ENCODE data around the gene UNC5A.

UNC5A gene

GRCh38 chr5:176845392-176845713 is 35.0 kb downstream of the UNC5A start:
- no peak for DNase-seq (ENCODE audit: low read depth in 2 of 2)

DNA sequence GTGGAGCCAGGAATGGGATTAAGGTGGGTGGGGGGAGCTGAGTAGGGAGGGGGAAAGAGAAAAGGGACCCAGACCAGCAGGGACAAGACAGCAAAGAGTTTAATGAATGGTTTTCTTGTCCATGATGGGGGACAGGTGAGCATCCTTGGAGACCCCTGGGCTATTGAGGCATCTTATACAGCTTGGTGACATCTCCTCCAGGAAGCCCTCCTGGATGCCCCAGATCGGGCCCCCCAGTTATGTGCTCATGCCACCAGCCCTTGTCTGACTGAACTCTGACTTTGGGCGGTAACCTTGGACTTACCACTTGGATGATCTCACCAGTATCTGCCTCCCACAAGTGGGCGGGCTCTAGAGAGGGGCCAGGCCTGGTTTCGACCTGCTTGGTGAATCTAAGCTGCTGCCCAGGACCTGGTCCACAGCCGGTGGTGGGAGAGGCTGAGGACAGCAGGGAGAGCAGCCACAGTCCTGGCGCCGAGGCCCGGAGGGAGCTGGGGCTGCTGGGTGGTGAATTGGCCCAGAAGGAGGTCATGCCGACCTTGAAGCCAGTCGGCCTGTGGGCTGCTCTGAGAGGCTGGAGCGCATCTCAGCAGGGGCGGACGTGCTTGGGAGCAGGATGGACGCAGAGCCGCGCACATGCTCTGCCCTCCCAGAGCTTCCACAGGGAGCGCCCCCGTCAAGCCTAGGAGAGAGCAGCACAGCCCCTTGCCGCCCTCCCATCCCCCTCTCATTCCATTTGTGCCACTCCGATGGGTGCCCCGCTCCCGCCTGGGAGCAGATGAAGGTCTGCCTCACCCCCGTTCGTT is 36.2 kb downstream of the UNC5A start:
- DNase-seq (ENCODE audit: low read depth in 2 of 2): no peak

- DNase-seq (ENCODE audit: low read depth in 2 of 2): no peak
Observed at GRCh38 chr5:176847148-176847547, 36.8 kb downstream of the UNC5A start.

- no peak for DNase-seq (ENCODE audit: low read depth in 2 of 2)
Observed at GRCh38 chr5:176847726-176848290, 37.4 kb downstream of the UNC5A start.

DNA sequence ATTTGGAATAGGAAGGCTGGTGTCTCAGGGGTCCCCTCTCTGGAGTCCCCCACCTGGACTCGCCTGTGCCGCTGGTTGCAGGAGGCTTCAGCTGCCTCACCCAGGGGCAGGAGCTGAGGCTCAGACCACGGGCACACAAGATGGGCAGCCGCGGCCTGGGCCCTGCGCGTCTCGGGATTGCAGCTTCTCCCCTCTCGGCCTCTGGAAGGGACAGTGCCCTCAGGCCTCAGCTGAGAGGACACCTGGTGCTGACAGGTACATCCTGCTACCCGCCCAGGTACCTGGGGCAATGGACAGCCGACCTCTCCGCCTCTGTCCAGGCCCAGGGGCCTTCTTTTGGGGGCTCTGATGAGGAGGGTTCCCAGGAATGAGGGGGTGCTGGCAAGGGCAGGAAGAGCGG is 38.3 kb downstream of the UNC5A start:
- no peak for DNase-seq (ENCODE audit: low read depth in 2 of 2)

GRCh38 chr5:176849611-176850227 is 39.4 kb downstream of the UNC5A start:
- no peak for DNase-seq (ENCODE audit: low read depth in 2 of 2)

DNA sequence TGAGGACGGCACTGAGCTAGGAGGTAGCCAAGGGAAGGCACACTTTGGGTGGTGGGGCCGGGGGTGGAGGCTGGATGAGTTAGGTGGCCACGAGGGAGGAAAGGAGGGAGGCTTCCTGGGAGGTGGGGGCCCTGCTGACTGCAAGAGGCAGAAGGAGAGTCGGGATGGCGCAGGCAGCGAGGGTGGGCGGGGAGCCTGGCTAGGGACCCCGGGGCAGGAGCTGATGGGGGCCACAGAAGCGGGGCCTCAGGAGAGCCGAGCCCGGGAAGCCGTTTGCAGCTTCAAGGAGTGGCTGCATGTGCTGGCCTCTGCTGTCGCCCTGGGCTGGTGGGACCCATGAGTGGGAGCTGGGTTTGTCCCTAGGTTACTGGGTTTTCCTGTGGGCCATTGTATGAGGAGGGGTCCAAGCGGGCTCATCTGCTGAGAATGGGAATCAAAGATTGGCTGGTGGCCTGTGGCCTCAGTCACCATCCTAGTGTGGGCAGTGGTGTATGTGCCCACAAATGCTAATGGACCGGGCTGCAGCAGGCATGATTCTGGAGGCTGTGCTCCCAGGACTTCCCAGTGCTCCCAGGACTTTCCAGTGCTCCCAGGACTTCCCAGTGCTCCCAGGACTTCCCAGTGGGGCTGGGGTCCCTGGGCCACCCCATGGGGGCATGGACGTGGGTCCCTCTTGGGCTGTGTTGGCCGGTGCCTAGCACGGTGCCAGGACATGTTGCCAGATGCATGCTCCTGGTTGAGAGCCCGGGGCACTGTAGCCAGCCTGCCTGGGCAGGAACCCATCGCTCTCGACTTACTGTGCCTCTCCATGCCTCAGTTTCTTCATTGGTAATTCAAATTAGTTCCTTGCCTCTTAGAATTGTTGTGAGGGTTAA is 40.2 kb downstream of the UNC5A start:
- DNase-seq (ENCODE audit: low read depth in 2 of 2): no peak

DNA sequence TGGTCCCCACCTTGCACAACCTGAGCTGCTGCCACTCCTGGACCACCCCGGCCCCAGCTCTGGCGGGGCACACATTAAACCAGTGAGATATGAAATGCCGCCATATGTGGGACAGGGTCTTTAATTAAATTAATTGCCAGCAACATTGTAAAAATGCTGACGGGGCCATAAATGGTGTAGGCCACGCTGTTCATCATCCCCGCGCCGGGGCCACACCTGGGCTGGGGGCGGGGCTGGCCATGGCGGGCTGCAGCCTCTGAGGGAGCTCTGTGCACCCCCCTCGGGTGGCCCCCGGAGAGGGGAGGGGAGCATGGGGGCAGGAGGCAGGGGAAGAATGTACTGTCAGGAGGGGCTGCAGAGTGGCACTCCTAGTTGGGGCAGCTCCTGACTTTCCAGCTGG is 41.0 kb downstream of the UNC5A start:
- DNase-seq (ENCODE audit: low read depth in 2 of 2): no peak

DNA sequence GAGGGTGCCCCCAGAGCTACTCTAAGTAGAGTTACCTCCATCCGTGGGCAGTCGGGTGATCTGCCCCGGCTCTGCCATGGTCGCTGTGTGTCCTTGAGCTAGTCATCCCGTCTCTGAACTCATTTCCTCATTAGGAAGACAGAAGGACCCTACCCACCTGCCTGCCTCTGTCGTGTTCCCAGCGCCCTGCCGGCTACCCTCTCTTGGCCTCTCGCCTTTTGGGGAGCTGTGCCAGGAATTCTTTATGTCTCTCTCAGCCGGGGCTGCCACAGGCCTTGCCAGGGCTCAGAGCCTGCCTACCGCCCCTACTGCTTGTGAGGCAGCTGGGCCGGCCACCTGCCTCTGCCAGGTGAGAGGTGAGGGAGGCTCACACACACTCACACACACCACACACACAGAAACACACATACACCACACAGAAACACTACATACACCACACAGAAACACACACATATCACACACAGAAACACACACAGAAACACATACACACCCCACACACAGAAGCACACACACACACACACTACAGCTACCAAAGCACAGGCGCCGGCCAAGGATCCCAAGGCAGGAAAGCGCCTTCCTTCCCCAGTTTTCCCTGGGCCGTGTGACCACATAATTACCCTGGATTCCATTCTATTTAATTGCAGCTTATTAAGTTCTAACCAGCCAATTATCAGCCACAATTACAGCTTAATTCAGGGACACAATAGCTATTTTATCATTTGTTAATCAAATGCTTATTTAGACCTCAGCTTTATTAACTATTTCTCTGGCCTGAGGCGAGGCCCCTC is 41.7 kb downstream of the UNC5A start:
- DNase-seq (ENCODE audit: low read depth in 2 of 2): no peak

GRCh38 chr5:176853151-176853778 is 42.9 kb downstream of the UNC5A start:
- DNase-seq (ENCODE audit: low read depth in 2 of 2): no peak

- no peak for DNase-seq (ENCODE audit: low read depth in 2 of 2)
Observed at GRCh38 chr5:176854164-176854563, 43.8 kb downstream of the UNC5A start.

- DNase-seq (ENCODE audit: low read depth in 2 of 2): no peak
Observed at GRCh38 chr5:176855598-176855997, 45.2 kb downstream of the UNC5A start.

DNA sequence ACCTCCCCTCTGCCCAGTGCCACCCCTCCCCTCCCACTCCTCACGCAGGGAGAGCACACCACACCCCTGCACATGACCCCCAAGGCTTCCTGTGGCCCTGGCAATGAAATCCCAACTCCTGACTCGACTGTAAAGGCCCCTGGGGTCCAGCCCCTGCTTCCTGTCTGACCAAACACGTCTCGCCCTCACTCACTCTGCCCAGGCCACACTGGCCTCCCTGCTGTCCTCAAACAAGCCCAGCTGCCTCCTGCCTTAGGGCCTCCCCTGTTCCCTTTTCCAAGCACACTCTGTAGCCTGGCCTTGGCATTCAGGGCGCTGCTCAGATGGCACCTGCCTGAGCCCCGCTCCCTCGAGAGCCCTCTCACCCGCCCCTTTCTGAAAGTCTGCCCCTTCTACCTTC is 46.4 kb downstream of the UNC5A start:
- no peak for DNase-seq (ENCODE audit: low read depth in 2 of 2)

GRCh38 chr5:176857216-176857893 is 47.0 kb downstream of the UNC5A start:
- DNase-seq (ENCODE audit: low read depth in 2 of 2): no peak

DNA sequence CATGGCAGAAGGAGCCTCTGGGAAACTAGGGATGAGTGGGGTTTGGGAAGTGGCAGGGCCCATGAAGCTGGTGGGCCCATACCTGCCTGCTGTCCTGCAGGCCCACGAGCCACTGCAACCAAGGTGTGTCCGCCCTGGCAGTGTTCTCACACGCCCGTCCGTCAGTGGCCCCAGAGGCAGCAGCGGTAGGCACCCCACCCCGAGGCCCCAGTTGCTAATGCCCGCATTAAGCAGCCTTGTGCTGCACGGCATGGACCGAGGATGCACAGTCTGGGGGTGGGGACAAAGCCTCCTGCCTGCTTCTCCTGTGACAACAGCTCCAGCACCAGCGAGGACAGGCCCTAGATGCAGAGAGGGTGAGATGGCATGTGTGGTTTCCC is 47.5 kb downstream of the UNC5A start:
- no peak for DNase-seq (ENCODE audit: low read depth in 2 of 2)

DNA sequence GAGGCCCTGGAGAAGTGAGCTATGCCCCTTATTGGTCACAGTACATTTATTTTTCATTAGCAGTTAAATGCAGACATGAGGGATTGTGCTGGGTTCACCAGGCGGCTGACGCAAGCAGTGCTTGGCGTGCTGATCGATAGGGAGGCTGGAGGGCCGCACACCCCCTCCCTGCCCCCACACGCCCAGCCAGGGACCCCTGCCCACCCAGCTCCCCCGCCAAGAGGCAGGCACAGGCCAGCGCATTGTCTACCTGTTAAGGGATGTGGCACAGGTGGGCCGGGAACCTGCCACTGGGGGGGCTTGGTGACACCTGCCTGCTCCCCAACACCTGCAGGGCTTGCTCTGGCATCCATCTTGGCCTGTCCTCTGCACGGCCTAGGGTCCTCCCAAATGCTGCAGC is 49.6 kb downstream of the UNC5A start:
- no peak for DNase-seq (ENCODE audit: low read depth in 2 of 2)

- no peak for DNase-seq (ENCODE audit: low read depth in 2 of 2)
Observed at GRCh38 chr5:176860381-176860780, 50.0 kb downstream of the UNC5A start.

GRCh38 chr5:176861276-176861675 is 50.9 kb downstream of the UNC5A start:
- DNase-seq (ENCODE audit: low read depth in 2 of 2): no peak

DNA sequence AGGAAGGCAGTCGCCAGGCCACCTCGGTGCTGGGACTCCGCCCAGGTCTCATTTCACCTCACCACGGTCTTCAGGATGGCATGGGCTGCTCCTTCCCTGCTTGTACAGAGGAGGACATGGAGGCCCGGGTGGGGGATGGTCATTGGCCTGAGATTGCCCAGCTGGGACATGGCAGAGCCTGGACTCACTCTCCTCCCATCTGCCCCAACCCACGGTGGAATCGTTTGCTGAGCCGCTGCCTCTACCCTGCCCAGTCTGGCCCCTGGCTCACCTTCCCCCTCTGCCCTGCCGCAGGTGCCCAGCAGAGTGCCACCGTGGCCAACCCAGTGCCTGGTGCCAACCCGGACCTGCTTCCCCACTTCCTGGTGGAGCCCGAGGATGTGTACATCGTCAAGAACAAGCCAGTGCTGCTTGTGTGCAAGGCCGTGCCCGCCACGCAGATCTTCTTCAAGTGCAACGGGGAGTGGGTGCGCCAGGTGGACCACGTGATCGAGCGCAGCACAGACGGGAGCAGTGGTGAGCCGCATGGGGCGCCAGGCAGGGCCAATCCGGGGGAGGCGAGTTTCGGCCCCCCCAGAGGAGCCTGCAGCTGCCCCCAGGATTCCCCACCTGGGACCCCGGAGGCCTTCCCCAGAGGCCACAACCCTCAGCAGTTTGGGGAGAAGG is 52.1 kb downstream of the UNC5A start:
- no peak for DNase-seq (ENCODE audit: low read depth in 2 of 2)

All from stimulated activated CD8-positive, alpha-beta memory T cell treated with anti-CD3 and anti-CD28 coated beads, Interleukin-7, amount 100 ng/mL, for 4 hours (primary cell).